Measurements from ENCODE around the gene GNA12.

DNA sequence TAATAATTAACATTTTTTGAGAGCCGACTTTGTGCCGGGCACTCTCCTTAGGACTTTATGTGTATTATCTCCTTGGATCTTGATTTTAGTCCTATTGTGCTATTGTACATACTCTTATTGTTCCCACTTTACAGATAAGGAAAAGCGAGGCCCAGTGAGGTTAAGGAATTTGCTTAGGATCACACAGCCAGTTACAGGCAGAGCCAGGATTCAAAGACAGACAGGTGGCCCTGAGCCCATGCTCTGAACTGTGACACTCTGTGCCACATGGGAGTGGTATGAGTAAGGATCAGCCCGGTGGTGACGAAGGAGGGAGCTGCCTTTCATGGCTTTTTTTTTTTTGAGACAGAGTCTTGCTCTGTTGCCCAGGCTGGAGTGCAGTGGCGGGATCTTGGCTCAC is 15.8 kb upstream of the GNA12 start:
- TF ChIP-seq CTCF (IDR thresholded peaks at IDR 0.05) (no peak), POLR2A (IDR thresholded peaks at IDR 0.05) (no peak)
